Activated naive CD4-positive, alpha-beta T cell (primary cell): ENCODE measurements around the gene PFN3.

Source experiments
- DNase-seq, 4 experiments: peaks; one replicate each; lab custom pipeline; 2025; lab: John Stamatoyannopoulos, UW

PFN3 gene

GRCh38 chr5:177437623-177438022, 37.2 kb upstream of the PFN3 start:
- no peak for DNase-seq

DNA sequence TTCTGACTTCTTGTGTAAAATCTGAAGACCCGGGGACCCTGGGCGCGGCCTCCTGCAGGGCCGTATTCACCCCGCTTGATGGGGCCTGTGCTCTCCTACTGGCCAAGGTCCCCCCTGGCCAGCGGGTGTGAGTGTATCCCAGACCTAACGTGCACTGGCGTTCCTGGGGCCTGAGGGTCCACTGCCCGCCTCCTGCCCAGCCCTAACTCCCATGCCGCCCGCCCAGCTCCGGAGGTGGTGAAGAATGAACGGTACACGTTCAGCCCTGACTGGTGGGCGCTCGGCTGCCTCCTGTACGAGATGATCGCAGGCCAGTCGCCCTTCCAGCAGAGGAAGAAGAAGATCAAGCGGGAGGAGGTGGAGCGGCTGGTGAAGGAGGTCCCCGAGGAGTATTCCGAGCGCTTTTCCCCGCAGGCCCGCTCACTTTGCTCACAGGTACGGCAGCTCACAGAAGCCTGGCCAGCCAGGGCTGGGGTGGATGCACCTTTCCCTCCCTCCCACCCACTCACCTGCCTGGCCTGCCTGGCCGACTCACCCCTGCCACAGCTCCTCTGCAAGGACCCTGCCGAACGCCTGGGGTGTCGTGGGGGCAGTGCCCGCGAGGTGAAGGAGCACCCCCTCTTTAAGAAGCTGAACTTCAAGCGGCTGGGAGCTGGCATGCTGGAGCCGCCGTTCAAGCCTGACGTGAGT, 35.5 kb upstream of the PFN3 start:
- no peak for DNase-seq

DNA sequence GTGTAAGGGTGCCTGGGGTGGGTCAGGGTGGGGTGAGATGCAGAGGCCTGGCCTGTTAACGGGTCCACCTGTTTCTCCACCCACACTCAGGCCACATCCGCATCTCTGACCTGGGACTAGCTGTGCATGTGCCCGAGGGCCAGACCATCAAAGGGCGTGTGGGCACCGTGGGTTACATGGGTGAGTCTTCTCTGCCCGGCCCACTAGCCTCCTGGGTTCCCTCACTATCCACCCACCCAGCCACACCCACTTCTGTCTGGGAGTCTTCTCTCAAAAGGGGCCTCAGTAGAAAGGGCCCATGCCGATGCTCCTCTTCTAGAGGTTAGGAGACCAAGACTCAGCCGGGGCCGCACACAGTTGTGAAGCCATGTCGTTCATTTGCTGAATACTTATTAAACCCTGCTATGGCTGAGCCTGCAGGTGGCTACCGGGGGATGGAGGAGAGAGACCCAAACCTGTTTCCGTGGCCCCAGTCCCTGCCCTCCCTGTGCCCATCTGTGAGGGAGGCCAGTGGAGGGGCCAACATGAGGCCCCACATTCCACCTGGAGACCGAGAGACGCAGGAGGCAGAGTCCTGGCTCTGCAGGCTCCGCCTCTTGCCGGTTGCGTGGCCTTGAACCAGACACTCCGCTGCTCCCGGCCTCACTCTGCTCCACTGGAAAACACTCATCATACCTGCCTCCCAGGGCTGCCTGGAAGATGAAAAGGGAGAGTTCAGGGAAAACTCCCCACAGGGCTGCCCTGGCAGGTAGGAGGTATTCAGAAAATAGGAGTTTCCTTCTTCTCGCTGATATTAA, 34.7 kb upstream of the PFN3 start:
- no peak for DNase-seq

DNA sequence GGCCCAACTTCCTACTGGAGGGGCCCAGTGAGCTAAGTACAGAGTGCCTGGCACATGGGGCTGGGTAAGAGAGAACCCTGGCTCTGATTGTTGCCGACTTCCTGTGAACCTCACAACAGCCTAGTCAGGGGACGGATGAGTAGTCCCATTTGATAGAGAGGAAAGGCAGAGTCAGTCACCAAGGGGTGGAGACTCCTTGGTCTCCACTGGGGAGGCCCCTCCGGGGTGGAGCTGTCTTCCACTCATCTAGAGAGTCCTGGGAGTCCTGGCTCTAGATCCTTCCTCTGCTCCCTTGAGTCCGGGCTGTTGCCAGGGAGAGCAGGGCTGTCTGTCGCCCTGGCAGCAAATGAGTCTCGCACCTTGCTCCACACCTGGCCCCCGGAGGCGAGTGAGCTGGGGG, 34.0 kb upstream of the PFN3 start:
- DNase-seq = peak in 2 of 4 experiments; percentile 13 to 25

- DNase-seq = no peak
Measured at GRCh38 chr5:177433658-177434217, 33.3 kb upstream of the PFN3 start.

- DNase-seq = no peak
Measured at GRCh38 chr5:177432839-177433657, 32.6 kb upstream of the PFN3 start.

DNA sequence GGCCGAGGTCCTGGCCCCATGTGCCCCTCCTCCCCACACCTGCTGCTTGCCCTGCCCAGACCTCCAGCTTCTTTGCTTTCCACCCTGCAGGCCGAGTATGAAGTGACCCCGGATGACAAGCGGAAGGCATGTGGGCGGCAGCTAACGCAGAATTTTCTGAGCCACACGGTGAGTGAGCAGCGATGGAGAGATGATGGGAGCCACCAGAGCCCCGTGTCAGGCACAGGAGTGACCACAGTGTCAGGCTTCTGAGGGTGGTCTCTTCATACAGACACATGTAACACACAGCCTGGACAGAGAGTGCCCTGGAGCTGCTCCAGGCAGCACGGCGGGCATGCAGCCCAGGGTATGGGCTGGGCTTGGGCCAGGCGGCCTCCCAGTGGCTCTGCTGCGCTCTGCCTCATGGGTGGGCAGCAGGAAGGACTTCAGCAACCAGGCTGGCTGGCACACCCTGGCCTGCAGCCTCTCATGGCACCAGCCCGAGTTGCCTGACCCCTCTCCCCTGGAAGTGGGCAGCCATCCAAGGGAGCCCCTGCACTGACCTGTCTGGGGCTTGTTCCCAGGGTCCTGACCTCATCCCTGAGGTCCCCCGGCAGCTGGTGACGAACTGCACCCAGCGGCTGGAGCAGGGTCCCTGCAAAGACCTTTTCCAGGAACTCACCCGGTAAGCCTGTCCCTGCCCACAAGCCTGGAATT, 31.8 kb upstream of the PFN3 start:
- no peak for DNase-seq

- peak in 2 of 4 experiments; percentile 51 to 53 for DNase-seq
Measured at GRCh38 chr5:177431317-177432142, 31.1 kb upstream of the PFN3 start.

GRCh38 chr5:177430972-177431316, 30.5 kb upstream of the PFN3 start:
- no peak for DNase-seq

DNA sequence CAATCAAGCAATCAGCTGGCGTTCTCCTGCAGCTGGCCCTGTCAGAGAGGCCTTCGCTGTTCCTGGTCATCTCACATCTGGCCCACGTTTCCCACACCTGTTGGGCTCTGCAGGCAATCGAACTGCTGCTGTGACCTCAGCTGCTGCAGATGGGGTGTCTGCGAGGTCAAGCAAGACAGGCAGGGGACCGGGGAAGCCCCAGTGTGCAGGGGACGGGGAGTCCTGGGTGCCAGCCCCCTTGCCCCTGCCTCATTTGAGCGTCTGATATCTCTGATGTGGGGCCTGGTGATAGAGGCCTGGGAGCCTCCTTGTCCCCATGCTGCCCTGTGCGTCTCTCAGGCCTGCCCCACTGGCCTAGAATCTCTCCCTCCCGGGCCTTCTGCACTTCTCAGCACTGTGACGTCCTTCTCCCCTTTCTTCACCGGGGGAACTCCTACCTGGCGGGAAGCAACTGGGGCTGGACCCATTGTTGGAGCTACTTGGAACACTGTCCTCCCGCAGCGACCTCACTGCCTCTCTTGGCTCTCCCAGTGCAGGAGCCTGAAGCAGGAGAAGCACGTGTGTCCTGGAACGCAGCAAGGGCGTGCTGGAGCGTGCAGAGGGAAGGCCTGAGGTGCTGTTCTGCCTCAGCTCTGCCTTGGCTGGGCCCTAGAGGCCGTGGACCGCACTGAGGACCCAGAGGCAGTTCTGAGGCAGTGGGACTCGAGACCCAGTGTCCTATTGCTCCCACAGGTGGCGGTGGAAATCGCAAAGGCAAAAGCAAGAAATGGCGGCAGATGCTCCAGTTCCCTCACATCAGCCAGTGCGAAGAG, 29.9 kb upstream of the PFN3 start:
- DNase-seq = no peak

GRCh38 chr5:177429248-177430040, 29.0 kb upstream of the PFN3 start:
- peak in 3 of 4 experiments; percentile 27 to 76 (median 70) for DNase-seq

GRCh38 chr5:177428574-177429217, 28.2 kb upstream of the PFN3 start:
- DNase-seq = no peak

DNA sequence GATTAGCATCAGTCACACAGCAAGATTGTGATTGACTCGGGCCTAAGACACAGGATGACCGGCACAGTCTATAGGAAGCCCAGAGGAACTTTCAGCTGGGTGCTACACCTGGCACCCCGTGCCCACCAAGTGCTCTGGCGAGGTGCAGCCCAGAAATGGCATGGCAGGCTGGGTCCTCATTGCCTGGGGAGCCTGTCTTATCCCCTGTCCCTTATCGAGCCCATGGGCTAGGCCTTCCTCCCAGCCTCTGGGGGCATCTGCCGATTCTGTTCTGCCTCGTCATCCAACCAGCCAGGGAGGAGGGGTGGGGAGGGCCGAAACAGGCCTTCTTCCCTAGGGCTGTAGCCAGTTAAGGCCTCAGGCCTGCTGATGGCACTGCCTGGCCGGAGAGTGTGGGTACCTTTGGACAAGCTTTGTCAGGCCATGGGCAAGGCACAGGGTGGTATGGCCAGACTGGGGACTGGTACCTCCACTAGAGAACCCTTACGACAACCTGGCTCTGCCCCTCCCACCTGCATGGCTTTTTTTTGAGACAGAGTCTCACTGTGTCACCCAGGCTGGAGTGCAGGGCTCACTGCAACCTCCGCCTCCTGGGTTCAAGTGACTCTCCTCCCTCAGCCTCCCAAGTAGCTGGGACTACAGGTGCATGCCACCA, 27.6 kb upstream of the PFN3 start:
- DNase-seq = no peak

- DNase-seq = no peak
Measured at GRCh38 chr5:177427211-177427822, 26.9 kb upstream of the PFN3 start.

- peak in 3 of 4 experiments; percentile 34 to 63 (median 49) for DNase-seq
Measured at GRCh38 chr5:177426566-177427210, 26.2 kb upstream of the PFN3 start, which contains the start of gene GRK6. GRK6 (plus strand) TSS chr5:177426676; CDS start chr5:177426846, 170 bp downstream.

DNA sequence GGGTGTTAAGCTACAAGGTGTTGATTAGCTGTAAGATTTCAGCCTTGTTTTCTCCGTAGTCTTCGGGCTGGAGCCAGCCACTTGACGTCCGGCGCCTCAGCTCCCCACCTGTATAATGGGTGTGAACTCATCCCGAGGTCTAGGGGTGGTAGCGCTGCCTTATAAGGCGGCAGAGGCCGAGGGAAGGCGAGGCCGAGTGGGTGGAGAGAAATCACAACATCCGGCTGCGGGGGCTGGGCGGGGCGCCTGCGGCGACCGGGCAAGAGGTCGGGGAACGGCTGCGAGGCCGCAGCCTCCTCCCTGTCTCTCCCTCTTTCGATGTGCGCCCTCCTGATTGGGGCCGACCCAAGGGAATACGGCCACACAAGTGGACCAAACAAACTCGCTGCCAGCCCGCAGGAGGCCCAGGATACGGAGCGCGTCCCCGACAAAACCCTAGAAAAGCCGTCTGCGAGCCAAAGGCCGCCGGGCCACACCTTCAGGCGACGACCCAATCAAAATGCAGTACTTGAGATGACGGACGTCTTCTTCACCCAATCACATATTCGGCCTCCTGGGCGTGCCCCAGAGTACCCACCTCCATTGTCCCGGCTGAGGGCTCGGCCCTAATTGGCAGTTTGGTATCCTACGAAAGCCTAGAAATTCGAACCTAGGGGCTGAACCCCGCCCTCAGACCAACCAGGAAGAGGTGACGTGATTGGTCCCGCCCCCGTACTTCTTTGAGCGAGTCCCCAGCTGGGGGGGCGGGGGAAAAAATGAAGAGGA, 25.5 kb upstream of the PFN3 start:
- peak; percentile 93 to 98 (median 95) for DNase-seq
